Left lung (tissue), 10 donors: ENCODE measurements around the gene BBS9. TPM values are rescaled to one million over a fixed set of nuclear protein-coding genes. Genes with fewer than 3 reads are reported as not detected.

Source experiments
- ATAC-seq: fragments of 200-7000 bp; cut with Tn5 transposase; one replicate; pipeline ENCODE4 v1.9.1; 2020; ENCODE audit warnings: moderate library complexity
- DNase-seq, 4 donors: peaks; one replicate each; pipeline ENCODE4 v3.0.0-alpha.2; 2013 to 2020
- H3K27ac ChIP-seq, 2 donors: fragments of 200-600 bp; sonication (generic) in 1 of 2; one replicate each; pipeline versions ENCODE4 v1.5.0 to v1.8.0; 2020 to 2021
- H3K27me3 ChIP-seq, 2 donors: fragments of 200-600 bp; sonication (generic) in 1 of 2; one replicate each; pipeline versions ENCODE4 v1.5.0 to v1.8.0; 2020 to 2021
- H3K36me3 ChIP-seq, 2 donors: fragments of 200-600 bp; sonication (generic) in 1 of 2; one replicate each; pipeline versions ENCODE4 v1.5.0 to v1.8.0; 2020 to 2021
- H3K4me1 ChIP-seq, 2 donors: fragments of 200-600 bp; one replicate each; pipeline ENCODE4 v1.8.0; 2021
- H3K4me3 ChIP-seq, 2 donors: fragments of 200-600 bp; sonication (generic) in 1 of 2; one replicate each; pipeline versions ENCODE4 v1.5.0 to v1.8.0; 2020 to 2021; ENCODE audit warnings: mild to moderate bottlenecking in 1 of 2
- H3K9me3 ChIP-seq, 2 donors: fragments of 200-600 bp; sonication (generic) in 1 of 2; one replicate each; pipeline versions ENCODE4 v1.5.0 to v1.8.0; 2020 to 2021
- CTCF ChIP-seq, 2 donors: fragments of 200-600 bp; sonication (generic) in 1 of 2; IDR thresholded peaks; one replicate each; pipeline versions ENCODE4 v1.5.0 to v1.8.0; 2021; ENCODE audit warnings: antibody characterized with exemption in 2 of 2
- intact Hi-C, 2 donors: fragments of 100-400 bp; cut with DNase I; formaldehyde crosslinking; loops; one replicate each; pipeline versions ENCODE4 v1.11.2 to v1.14.2; 2022
- polyA plus RNA-seq, 6 donors: library from polyadenylated mRNA; unstranded; fragments of 120-200 nt; gene quantifications; one replicate each; pipeline ENCODE4 v1.2.1, GENCODE V29; 2013; ENCODE audit not compliant: insufficient read length in 6 of 6
- total RNA-seq, 2 donors: library from RNA; stranded (reverse); fragmentation: NEBNext Ultra II Directional; extraction: Animal tissue kit (Norgen Biotek cat#: 25700); gene quantifications; one replicate each; pipeline ENCODE4 v1.2.1, GENCODE V29; 2021
- donor health status: DM: no; HTN: yes; CAD: no.
- donor health status: DM: no; HTN: no; CAD: no.

BBS9 gene
- total and polyA plus RNA-seq, 8 donors: 14.5 to 25.1 (median 19.1) TPM

- TF ChIP-seq CTCF (IDR thresholded peaks at IDR 0.05): no peak
- Histone ChIP-seq H3K4me1 (no peaks in the 10 kb centered on the region), H3K4me3 (no peak overlapping the region), H3K36me3 (no peaks in the 10 kb centered on the region), H3K27me3 (no peaks in the 10 kb centered on the region), H3K9me3 (no peaks in the 10 kb centered on the region), H3K27ac (no peak overlapping the region)
- DNase-seq (no peak), ATAC-seq (no peak)
- intact Hi-C loops: no loop called here
Measured at GRCh38 chr7:33554046-33554445, 424.7 kb downstream of the BBS9 start.

DNA sequence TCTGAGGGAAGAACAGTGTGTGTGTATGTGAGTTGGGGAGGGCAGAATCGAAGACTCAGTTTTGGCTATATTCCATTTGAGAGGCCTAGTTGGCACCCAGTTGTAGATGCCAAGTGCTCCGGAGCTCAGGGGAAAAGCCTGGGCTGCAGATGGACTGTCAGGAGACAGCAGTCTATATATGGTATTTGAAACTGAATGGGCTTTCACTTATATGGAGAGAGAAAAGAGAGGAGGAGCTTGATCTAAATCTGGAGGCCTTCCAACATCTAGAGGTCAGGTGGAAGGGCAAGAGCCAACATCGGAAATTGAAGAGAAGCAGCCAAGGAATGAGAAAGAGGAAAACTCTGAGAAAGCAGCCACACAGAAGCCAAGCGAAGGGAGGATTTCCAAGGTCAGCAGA, 425.2 kb downstream of the BBS9 start:
- intact Hi-C loops: no loop called here
- no peaks in the 10 kb centered on the region for H3K27me3 ChIP-seq
- no peak for DNase-seq
- ATAC-seq: no peak
- no peak overlapping the region for H3K27ac ChIP-seq
- no peak overlapping the region for H3K4me3 ChIP-seq
- no peak for TF ChIP-seq CTCF (IDR thresholded peaks at IDR 0.05)
- H3K36me3 ChIP-seq: no peaks in the 10 kb centered on the region
- no peaks in the 10 kb centered on the region for H3K9me3 ChIP-seq
- H3K4me1 ChIP-seq: no peaks in the 10 kb centered on the region

DNA sequence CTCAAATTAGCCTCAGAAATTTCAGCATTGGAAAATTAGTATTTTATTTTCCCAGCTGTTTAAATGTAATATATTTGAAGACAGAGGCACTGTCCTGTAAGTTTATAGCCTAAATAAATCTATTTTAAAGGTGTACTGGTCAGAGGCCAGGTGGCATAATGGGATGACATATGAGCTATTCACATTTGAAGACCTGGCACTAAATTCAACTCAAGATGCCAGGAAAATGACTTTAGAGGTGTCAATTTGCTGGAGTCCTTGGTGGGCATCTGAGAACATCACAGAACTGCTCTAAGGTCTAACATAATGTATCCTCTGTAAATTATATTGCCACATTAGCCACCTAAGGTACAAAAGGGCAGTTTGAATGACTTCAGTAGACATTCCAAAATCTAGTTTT, 427.1 kb downstream of the BBS9 start:
- intact Hi-C loops: no loop called here
- no peaks in the 10 kb centered on the region for H3K4me1 ChIP-seq
- DNase-seq (no peak), ATAC-seq (no peak)
- H3K4me3 ChIP-seq: no peak overlapping the region
- TF ChIP-seq CTCF (IDR thresholded peaks at IDR 0.05): no peak
- no peaks in the 10 kb centered on the region for H3K36me3 ChIP-seq
- no peak overlapping the region for H3K27ac ChIP-seq
- no peaks in the 10 kb centered on the region for H3K9me3 ChIP-seq
- no peaks in the 10 kb centered on the region for H3K27me3 ChIP-seq

DNA sequence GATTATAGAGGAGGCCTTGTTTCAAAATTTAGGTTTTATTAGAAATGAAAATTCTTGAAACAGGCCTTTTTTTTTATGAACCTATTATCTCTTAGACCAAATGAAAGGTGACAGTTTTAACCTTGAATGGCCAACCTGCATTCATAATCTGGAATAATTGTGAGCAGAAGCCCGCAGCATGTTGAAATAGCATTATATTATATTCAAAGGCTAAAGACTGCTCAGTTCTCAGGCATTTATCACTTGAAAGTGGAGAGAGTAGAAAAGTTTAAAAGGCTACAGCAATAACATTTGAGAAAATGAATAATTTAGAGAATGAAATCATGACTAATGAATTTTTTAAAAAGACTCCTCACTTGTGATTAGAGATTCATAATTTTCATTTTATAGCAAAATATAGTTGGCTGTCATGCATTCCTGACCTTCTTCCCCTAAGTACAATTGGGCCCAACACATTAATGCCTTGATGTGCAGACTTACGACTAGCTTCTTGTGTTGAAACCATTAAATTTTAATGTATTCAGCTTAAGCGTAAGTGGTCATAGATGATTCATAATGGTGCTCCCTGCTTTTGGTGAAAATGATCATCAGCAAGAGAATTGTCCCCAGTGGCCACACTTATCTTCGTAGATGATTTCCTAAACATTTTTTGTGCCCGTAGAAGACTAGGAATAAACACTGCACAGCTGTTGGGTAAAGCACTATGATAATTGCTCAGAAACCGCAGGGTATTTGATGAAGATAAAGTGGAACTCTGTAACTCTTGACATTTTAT, 429.4 kb downstream of the BBS9 start:
- ATAC-seq (no peak), DNase-seq (no peak)
- Histone ChIP-seq H3K4me1 (no peaks in the 10 kb centered on the region), H3K36me3 (no peaks in the 10 kb centered on the region), H3K27ac (no peak overlapping the region), H3K27me3 (no peaks in the 10 kb centered on the region), H3K9me3 (no peaks in the 10 kb centered on the region), H3K4me3 (no peak overlapping the region)
- intact Hi-C loops: no loop called here
- no peak for TF ChIP-seq CTCF (IDR thresholded peaks at IDR 0.05)

DNA sequence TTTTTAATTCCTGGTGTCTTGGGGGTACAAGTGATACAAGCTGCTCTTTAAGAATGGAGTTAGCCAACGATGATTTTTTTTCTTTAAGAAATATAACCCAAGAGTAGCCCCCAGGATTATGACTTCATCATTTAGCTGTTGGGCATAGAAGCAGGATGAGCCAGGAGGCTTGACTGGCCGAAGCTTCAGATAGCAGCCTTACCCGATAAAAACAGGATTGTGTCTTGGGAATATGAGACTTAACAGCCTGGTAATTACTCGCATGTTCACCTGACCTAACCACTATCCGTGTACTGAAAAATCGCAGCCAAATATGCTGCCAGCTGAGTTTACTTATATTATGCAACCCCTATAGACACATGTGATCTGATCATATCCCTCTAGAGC, 430.0 kb downstream of the BBS9 start:
- Histone ChIP-seq H3K36me3 (no peaks in the 10 kb centered on the region), H3K27ac (no peak overlapping the region), H3K4me1 (no peaks in the 10 kb centered on the region), H3K9me3 (no peaks in the 10 kb centered on the region), H3K4me3 (no peak overlapping the region), H3K27me3 (no peaks in the 10 kb centered on the region)
- TF ChIP-seq CTCF (IDR thresholded peaks at IDR 0.05): no peak
- no peak for ATAC-seq
- intact Hi-C loops: no loop called here
- DNase-seq: no peak
